D341Med (cell line): ENCODE results near the gene RHOU.
"Not testable (repeated sequence)": the region's sequence is repeated elsewhere in the genome, so short reads cannot be mapped to it uniquely, and the experiment has no call there.

ENCODE experiments used
- DNase-seq: peaks from one replicate; pipeline ENCODE4 v3.0.0; 2012; ENCODE audit warnings: low spot score

The RHOU gene

GRCh38 chr1:228760979-228761378 lies 25.7 kb downstream of the RHOU start:
- DNase-seq: no peak

- DNase-seq: no peak
These were observed 28.3 kb downstream of the RHOU start for GRCh38 chr1:228763561-228763960.

- no peak for DNase-seq
These were observed 30.1 kb downstream of the RHOU start for GRCh38 chr1:228765168-228765946.

GRCh38 chr1:228766788-228767187 lies 31.5 kb downstream of the RHOU start:
- no peak for DNase-seq

GRCh38 chr1:228767636-228768354 lies 32.5 kb downstream of the RHOU start:
- DNase-seq: no peak

- no peak for DNase-seq
These were observed 33.2 kb downstream of the RHOU start for GRCh38 chr1:228768355-228769000.

GRCh38 chr1:228770779-228771223 lies 35.5 kb downstream of the RHOU start:
- DNase-seq: no peak

GRCh38 chr1:228772516-228773212 lies 37.4 kb downstream of the RHOU start:
- DNase-seq: no peak

- not testable (repeated sequence) for DNase-seq
These were observed 40.7 kb downstream of the RHOU start for GRCh38 chr1:228775946-228776345.

GRCh38 chr1:228776449-228776848 lies 41.2 kb downstream of the RHOU start:
- DNase-seq: no peak

GRCh38 chr1:228777236-228777635 lies 42.0 kb downstream of the RHOU start:
- no peak for DNase-seq

GRCh38 chr1:228778026-228778425 lies 42.7 kb downstream of the RHOU start:
- DNase-seq: no peak

- no peak for DNase-seq
These were observed 43.2 kb downstream of the RHOU start for GRCh38 chr1:228778466-228778865.

- no peak for DNase-seq
These were observed 43.7 kb downstream of the RHOU start for GRCh38 chr1:228778961-228779360.

GRCh38 chr1:228781161-228781808 lies 46.0 kb downstream of the RHOU start:
- DNase-seq: peak; percentile 91

- DNase-seq: no peak
These were observed 46.8 kb downstream of the RHOU start for GRCh38 chr1:228781809-228782661.

- DNase-seq: no peak
These were observed 47.6 kb downstream of the RHOU start for GRCh38 chr1:228782662-228783417.

GRCh38 chr1:228783418-228784040 lies 48.2 kb downstream of the RHOU start:
- DNase-seq: no peak

GRCh38 chr1:228784181-228784580 lies 48.9 kb downstream of the RHOU start:
- DNase-seq: no peak
